Measurements from ENCODE around the gene FAT1. TPM values are rescaled to one million over a fixed set of nuclear protein-coding genes. Genes with fewer than 3 reads are reported as not detected.

The FAT1 gene
- total and polyA plus RNA-seq, 9 of the 15 experiments (the other 6 are each of a cell fraction or from before 2014, with no cell fraction given) = 6.0 to 38.4 (median 21.4) TPM

DNA sequence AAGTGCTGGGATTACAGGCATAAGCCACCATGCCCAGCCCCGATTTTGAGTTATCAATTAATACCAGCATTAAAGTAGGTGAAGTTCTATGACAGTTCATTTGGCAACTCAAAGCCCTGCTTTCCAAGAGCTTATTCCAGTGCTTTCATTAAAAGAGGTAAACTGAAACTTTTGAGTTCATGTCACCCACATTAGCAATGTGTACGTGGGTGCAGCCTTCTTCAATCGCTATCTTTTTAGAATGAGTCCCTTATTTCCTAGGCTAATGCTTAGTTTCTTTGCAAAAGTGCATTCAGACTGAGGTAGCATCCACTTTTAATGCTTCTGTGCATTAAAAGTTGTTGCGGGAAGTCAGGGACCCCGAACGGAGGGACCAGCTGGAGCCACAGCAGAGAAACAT lies 142.2 kb downstream of the FAT1 start (continued):
- TF ChIP-seq SMAD2 (IDR thresholded peaks at IDR 0.05; ENCODE audit: low read depth, low read length) (no peak), ZNF583 (CRISPR knock-in tag; IDR thresholded peaks at IDR 0.05) (no peak), GATAD2A (IDR thresholded peaks at IDR 0.05) (no peak), XRCC4 (IDR thresholded peaks at IDR 0.05; ENCODE audit: extremely low read depth, insufficient read depth, insufficient read length) (no peak), ZNF431 (CRISPR knock-in tag; IDR thresholded peaks at IDR 0.05) (no peak), NELFE (IDR thresholded peaks at IDR 0.05; ENCODE audit: insufficient read depth, insufficient read length) (no peak), TRIM28 (IDR thresholded peaks at IDR 0.05) (no peak), ZBTB33 (CRISPR knock-in tag; IDR thresholded peaks at IDR 0.05) (no peak), CEBPG (CRISPR knock-in tag; IDR thresholded peaks at IDR 0.05) (no peak), CEBPG (tag; conservative IDR thresholded peaks at IDR 0.05 in 1 of 2, IDR thresholded peaks at IDR 0.05 in 1 of 2) (no peak), ESRRA (IDR thresholded peaks at IDR 0.05; ENCODE audit: borderline replicate concordance, low read depth) (no peak)

GRCh38 chr4:186580669-186581068 lies 143.0 kb downstream of the FAT1 start:
- ChIA-PET POLR2A (no interaction called here), CTCF (ENCODE audit: low intra/inter-chr PET ratio) (no interaction called here)
- FAIRE-seq (no peak), ATAC-seq (no peak), DNase-seq (ENCODE audit: extremely low read depth in 1 of 4, low spot score in 3 of 4) (no peak)
- no peaks in the 10 kb centered on the region for H3K79me2 ChIP-seq (ENCODE audit: control insufficient read depth, insufficient read depth, low read length)
- no peaks in the 10 kb centered on the region for H3K9me3 ChIP-seq (replicated peaks; ENCODE audit: control insufficient read depth, insufficient read depth, low read depth, low read length)
- H3K9me1 ChIP-seq (ENCODE audit: control insufficient read depth, insufficient read depth, low read length) = no peaks in the 10 kb centered on the region
- H4K20me1 ChIP-seq (replicated peaks; ENCODE audit: control insufficient read depth, insufficient read depth, low read length) = no peaks in the 10 kb centered on the region
- H3K4me3 ChIP-seq = no peak overlapping the region
- TF ChIP-seq, protein P1, sequence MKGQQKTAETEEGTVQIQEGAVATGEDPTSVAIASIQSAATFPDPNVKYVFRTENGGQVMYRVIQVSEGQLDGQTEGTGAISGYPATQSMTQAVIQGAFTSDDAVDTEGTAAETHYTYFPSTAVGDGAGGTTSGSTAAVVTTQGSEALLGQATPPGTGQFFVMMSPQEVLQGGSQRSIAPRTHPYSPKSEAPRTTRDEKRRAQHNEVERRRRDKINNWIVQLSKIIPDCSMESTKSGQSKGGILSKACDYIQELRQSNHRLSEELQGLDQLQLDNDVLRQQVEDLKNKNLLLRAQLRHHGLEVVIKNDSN (CRISPR knock-in tag; IDR thresholded peaks at IDR 0.05) = no peak
- no peak for TF ChIP-seq ELF1 (tag; IDR thresholded peaks at IDR 0.05)
- no peak for TF ChIP-seq ZEB2 (IDR thresholded peaks at IDR 0.05)
- no peak overlapping the region for H3K27ac ChIP-seq (ENCODE audit: extremely low read depth, low read depth, low read length)
- WGBS (ENCODE audit: insufficient coverage, low coverage, missing lambda C conversion rate) = 6% methylated on average over 1 of the region's 1 CpG
- H3K27me3 ChIP-seq (ENCODE audit: control insufficient read depth in 2 of 2, insufficient read depth in 2 of 2, low read length in 2 of 2) = peaks cover 0 to 8% of the 10 kb centered on the region in 2 experiments; a peak in 2 of 5 replicates
- H3K4me2 ChIP-seq (ENCODE audit: insufficient read depth, low read length) = no peak overlapping the region
- in situ Hi-C loops (cut with MboI) = no loop called here
- H3K4me1 ChIP-seq (replicated peaks in 1 of 2; ENCODE audit: control insufficient read depth in 2 of 2, insufficient read depth in 2 of 2, low read length in 2 of 2) = no peaks in the 10 kb centered on the region
- H3K9ac ChIP-seq (ENCODE audit: insufficient read depth in 1 of 2, low read depth in 2 of 2, low read length in 2 of 2) = no peak overlapping the region
- intact Hi-C loops (cut with micrococcal nuclease) = no loop called here
- no peak overlapping the region for H2AFZ ChIP-seq (ENCODE audit: low read depth, low read length)
- H3K36me3 ChIP-seq (ENCODE audit: control insufficient read depth, insufficient read depth, low read length) = no peaks in the 10 kb centered on the region
- no TSS peak for BruUV-seq (replicated peaks)
